Measurements from ENCODE around the gene C1QTNF8. TPM values are rescaled to one million over a fixed set of nuclear protein-coding genes. Genes with fewer than 3 reads are reported as not detected.
"Not testable (repeated sequence)": the region's sequence is repeated elsewhere in the genome, so short reads cannot be mapped to it uniquely, and the experiment has no call there.

The C1QTNF8 gene
- total RNA-seq, 1 experiment from 2014 or later: not detected

- no peak for DNase-seq
- Histone ChIP-seq H3K9me2 (replicated peaks; ENCODE audit: insufficient read depth, low read length) (no peaks in the 10 kb centered on the region), H3K36me3 (ENCODE audit: insufficient read depth, low read length) (no peaks in the 10 kb centered on the region), H3K4me2 (ENCODE audit: low read depth, low read length, poor library complexity, severe bottlenecking) (no peak overlapping the region), H3K9ac (ENCODE audit: low read length) (no peak overlapping the region), H2AFZ (ENCODE audit: low read length) (no peak overlapping the region), H3K4me3 (ENCODE audit: low read length) (no peak overlapping the region), H3K4me1 (ENCODE audit: low read length) (no peaks in the 10 kb centered on the region), H3K79me2 (ENCODE audit: low read length) (no peaks in the 10 kb centered on the region), H3K9me3 (ENCODE audit: low read length) (no peaks in the 10 kb centered on the region), H4K20me1 (ENCODE audit: insufficient read depth, low read depth, low read length) (0 out of 2 replicates have a peak, but pooled peaks cover 3% of the 10 kb centered on the region), H3K27me3 (ENCODE audit: low read length) (no peaks in the 10 kb centered on the region), H3K27ac (ENCODE audit: low read length) (no peak overlapping the region)
These were observed 6.0 kb downstream of the C1QTNF8 start for GRCh38 chr16:1089822-1090619.

GRCh38 chr16:1089439-1089821 is 6.6 kb downstream of the C1QTNF8 start:
- Histone ChIP-seq H3K4me2 (ENCODE audit: low read depth, low read length, poor library complexity, severe bottlenecking) (no peak overlapping the region), H2AFZ (ENCODE audit: low read length) (no peak overlapping the region), H3K9ac (ENCODE audit: low read length) (no peak overlapping the region)

GRCh38 chr16:1088295-1089170 is 7.5 kb downstream of the C1QTNF8 start:
- Histone ChIP-seq H3K36me3 (ENCODE audit: insufficient read depth, low read length) (no peaks in the 10 kb centered on the region), H3K27me3 (ENCODE audit: low read length) (no peaks in the 10 kb centered on the region), H3K79me2 (ENCODE audit: low read length) (no peaks in the 10 kb centered on the region), H3K9me3 (ENCODE audit: low read length) (no peaks in the 10 kb centered on the region), H3K9me2 (replicated peaks; ENCODE audit: insufficient read depth, low read length) (no peaks in the 10 kb centered on the region), H3K27ac (ENCODE audit: low read length) (no peak overlapping the region), H3K4me2 (ENCODE audit: low read depth, low read length, poor library complexity, severe bottlenecking) (no peak overlapping the region), H3K4me3 (ENCODE audit: low read length) (no peak overlapping the region), H3K4me1 (ENCODE audit: low read length) (no peaks in the 10 kb centered on the region), H2AFZ (ENCODE audit: low read length) (no peak overlapping the region), H4K20me1 (ENCODE audit: insufficient read depth, low read depth, low read length) (0 out of 2 replicates have a peak, but pooled peaks cover 3% of the 10 kb centered on the region), H3K9ac (ENCODE audit: low read length) (no peak overlapping the region)
- DNase-seq: no peak

More at GRCh38 chr16:1089439-1089821, 6.6 kb downstream of the C1QTNF8 start:
- Histone ChIP-seq H4K20me1 (ENCODE audit: insufficient read depth, low read depth, low read length) (0 out of 2 replicates have a peak, but pooled peaks cover 6% of the 10 kb centered on the region), H3K9me3 (ENCODE audit: low read length) (no peaks in the 10 kb centered on the region), H3K79me2 (ENCODE audit: low read length) (no peaks in the 10 kb centered on the region), H3K4me3 (ENCODE audit: low read length) (no peak overlapping the region), H3K4me1 (ENCODE audit: low read length) (no peaks in the 10 kb centered on the region), H3K36me3 (ENCODE audit: insufficient read depth, low read length) (no peaks in the 10 kb centered on the region), H3K27ac (ENCODE audit: low read length) (no peak overlapping the region), H3K9me2 (replicated peaks; ENCODE audit: insufficient read depth, low read length) (no peaks in the 10 kb centered on the region), H3K27me3 (ENCODE audit: low read length) (no peaks in the 10 kb centered on the region)
- no peak for DNase-seq

- H3K27ac ChIP-seq (ENCODE audit: low read length); H3K9me2 ChIP-seq (replicated peaks; ENCODE audit: insufficient read depth, low read length); H3K4me2 ChIP-seq (ENCODE audit: low read depth, low read length, poor library complexity, severe bottlenecking); H3K9ac ChIP-seq (ENCODE audit: low read length); H3K36me3 ChIP-seq (ENCODE audit: insufficient read depth, low read length); H2AFZ ChIP-seq (ENCODE audit: low read length); H3K79me2 ChIP-seq (ENCODE audit: low read length); H3K4me3 ChIP-seq (ENCODE audit: low read length); DNase-seq; H3K9me3 ChIP-seq (ENCODE audit: low read length); H3K27me3 ChIP-seq (ENCODE audit: low read length); H4K20me1 ChIP-seq (ENCODE audit: insufficient read depth, low read depth, low read length); H3K4me1 ChIP-seq (ENCODE audit: low read length): not testable (repeated sequence)
These were observed 9.6 kb downstream of the C1QTNF8 start for GRCh38 chr16:1086443-1086842.

GRCh38 chr16:1084971-1085370 is 11.1 kb downstream of the C1QTNF8 start:
- Histone ChIP-seq H3K4me2 (ENCODE audit: low read depth, low read length, poor library complexity, severe bottlenecking) (no peak overlapping the region), H3K36me3 (ENCODE audit: insufficient read depth, low read length) (no peaks in the 10 kb centered on the region), H3K4me3 (ENCODE audit: low read length) (no peak overlapping the region), H3K9ac (ENCODE audit: low read length) (no peak overlapping the region), H3K9me3 (ENCODE audit: low read length) (no peaks in the 10 kb centered on the region), H2AFZ (ENCODE audit: low read length) (no peak overlapping the region), H4K20me1 (ENCODE audit: insufficient read depth, low read depth, low read length) (0 out of 2 replicates have a peak, but pooled peaks cover 3% of the 10 kb centered on the region), H3K27ac (ENCODE audit: low read length) (no peak overlapping the region), H3K9me2 (replicated peaks; ENCODE audit: insufficient read depth, low read length) (no peaks in the 10 kb centered on the region), H3K79me2 (ENCODE audit: low read length) (no peaks in the 10 kb centered on the region), H3K4me1 (ENCODE audit: low read length) (no peaks in the 10 kb centered on the region), H3K27me3 (ENCODE audit: low read length) (no peaks in the 10 kb centered on the region)
- DNase-seq: no peak

- H3K4me3 ChIP-seq (ENCODE audit: low read length): no peak overlapping the region
- no peaks in the 10 kb centered on the region for H3K4me1 ChIP-seq (ENCODE audit: low read length)
- 0 out of 2 replicates have a peak, but pooled peaks cover 3% of the 10 kb centered on the region for H4K20me1 ChIP-seq (ENCODE audit: insufficient read depth, low read depth, low read length)
- no peak overlapping the region for H3K27ac ChIP-seq (ENCODE audit: low read length)
- H3K36me3 ChIP-seq (ENCODE audit: insufficient read depth, low read length): no peaks in the 10 kb centered on the region
- no peaks in the 10 kb centered on the region for H3K9me3 ChIP-seq (ENCODE audit: low read length)
- no peak overlapping the region for H2AFZ ChIP-seq (ENCODE audit: low read length)
- H3K79me2 ChIP-seq (ENCODE audit: low read length): no peaks in the 10 kb centered on the region
- no peak overlapping the region for H3K9ac ChIP-seq (ENCODE audit: low read length)
- no peak overlapping the region for H3K4me2 ChIP-seq (ENCODE audit: low read depth, low read length, poor library complexity, severe bottlenecking)
- H3K9me2 ChIP-seq (replicated peaks; ENCODE audit: insufficient read depth, low read length): no peaks in the 10 kb centered on the region
- no peaks in the 10 kb centered on the region for H3K27me3 ChIP-seq (ENCODE audit: low read length)
- no peak for DNase-seq
These were observed 12.9 kb downstream of the C1QTNF8 start for GRCh38 chr16:1082952-1083675.

GRCh38 chr16:1082266-1082951 is 13.6 kb downstream of the C1QTNF8 start:
- no peak overlapping the region for H3K27ac ChIP-seq (ENCODE audit: low read length)
- no peaks in the 10 kb centered on the region for H3K9me3 ChIP-seq (ENCODE audit: low read length)
- H3K4me3 ChIP-seq (ENCODE audit: low read length): no peak overlapping the region
- H3K36me3 ChIP-seq (ENCODE audit: insufficient read depth, low read length): no peaks in the 10 kb centered on the region
- H3K9me2 ChIP-seq (replicated peaks; ENCODE audit: insufficient read depth, low read length): no peaks in the 10 kb centered on the region
- no peaks in the 10 kb centered on the region for H3K4me1 ChIP-seq (ENCODE audit: low read length)
- DNase-seq: no peak
- H3K27me3 ChIP-seq (ENCODE audit: low read length): no peaks in the 10 kb centered on the region
- no peaks in the 10 kb centered on the region for H3K79me2 ChIP-seq (ENCODE audit: low read length)
- H4K20me1 ChIP-seq (ENCODE audit: insufficient read depth, low read depth, low read length): 0 out of 2 replicates have a peak, but pooled peaks cover 3% of the 10 kb centered on the region
- no peak overlapping the region for H3K9ac ChIP-seq (ENCODE audit: low read length)
- no peak overlapping the region for H3K4me2 ChIP-seq (ENCODE audit: low read depth, low read length, poor library complexity, severe bottlenecking)
- no peak overlapping the region for H2AFZ ChIP-seq (ENCODE audit: low read length)

Measured in Karpas-422 (cell line).